A549 (cell line): ENCODE measurements around the gene FAXDC2. TPM values are rescaled to one million over a fixed set of nuclear protein-coding genes. Genes with fewer than 3 reads are reported as not detected.

Experiments
- ATAC-seq, 2 experiments: fragments of 200-7000 bp in 1 of 2; fragments of >200 bp in 1 of 2; cut with Nextera tagmentation in 1 of 2; cut with Tn5 transposase in 1 of 2; 3 replicates each; pipeline versions ENCODE4 v1.8.0 to v1.9.1; 2018 to 2020; ENCODE audit warnings: mild to moderate bottlenecking in 1 of 2, moderate library complexity in 1 of 2
- CTCF ChIA-PET: fragments of 300-600 bp; sonication (Branson Sonifier 250); formaldehyde crosslinking; extraction: SDS; loops from one replicate; lab custom pipeline; 2021; ENCODE audit warnings: antibody characterized with exemption, inconsistent platforms; lab: Yijun Ruan, JAX
- POLR2A ChIA-PET: fragments of 350-600 bp; formaldehyde crosslinking; extraction: SDS; loops from one replicate; lab custom pipeline; 2021; ENCODE audit warnings: antibody characterized with exemption, inconsistent platforms; lab: Yijun Ruan, JAX
- DNase-seq, 2 experiments: peaks; one replicate each; pipeline versions ENCODE4 v3.0.0 to v3.0.0-alpha.2; 2011 to 2016; ENCODE audit warnings: low read depth in 1 of 2, low spot score in 1 of 2
- FAIRE-seq: peaks from 2 replicates; lab custom pipeline; 2011; peaks lifted over from hg19 to GRCh38; lab: Jason Lieb, UNC
- H3K27ac ChIP-seq, 2 experiments: fragments of >200 bp; sonication (Bioruptor Twin); formaldehyde crosslinking; 3 replicates each; pipeline ENCODE4 v1.5.1; 2016 to 2017
- H3K4me1 ChIP-seq: fragments of >200 bp; sonication (Bioruptor Twin); formaldehyde crosslinking; 3 replicates; pipeline ENCODE4 v1.6.1; 2016
- H3K4me2 ChIP-seq: fragments of >200 bp; sonication (Bioruptor Twin); formaldehyde crosslinking; 3 replicates; pipeline ENCODE4 v1.6.1; 2016
- H3K4me3 ChIP-seq: fragments of >200 bp; sonication (Bioruptor Twin); formaldehyde crosslinking; 3 replicates; pipeline ENCODE4 v1.5.1; 2016
- H3K9me3 ChIP-seq: fragments of >200 bp; sonication (Bioruptor Twin); formaldehyde crosslinking; 3 replicates; pipeline ENCODE4 v1.6.1; 2016
- ATOH8 ChIP-seq: fragments of 250-450 bp; sonication (Bioruptor Pico); IDR thresholded peaks from 2 replicates; pipeline ENCODE4 v1.5.0; 2020; ENCODE audit warnings: low read depth, mild to moderate bottlenecking, moderate library complexity
- BCL3 ChIP-seq: fragments of >200 bp; sonication (Bioruptor Twin); formaldehyde crosslinking; IDR thresholded peaks from 3 replicates; pipeline ENCODE4 v1.6.1; 2016
- BHLHE40 ChIP-seq: IDR thresholded peaks from 2 replicates; pipeline ENCODE4 v1.6.1; 2012; ENCODE audit warnings: low read depth, low read length, inconsistent platforms
- CBX8 ChIP-seq: fragments of 200-600 bp; sonication (generic); IDR thresholded peaks from 2 replicates; pipeline ENCODE4 v1.6.1; 2016
- CHD2 ChIP-seq: fragments of 150-350 bp; IDR thresholded peaks from 2 replicates; pipeline ENCODE4 v1.6.1; 2014; ENCODE audit warnings: low read length; ENCODE audit not compliant: partially characterized antibody
- CHD4 ChIP-seq: fragments of 200-600 bp; sonication (generic); IDR thresholded peaks from 2 replicates; pipeline ENCODE4 v1.6.1; 2016; ENCODE audit warnings: antibody characterized with exemption, mild to moderate bottlenecking, borderline replicate concordance
- E2F6 ChIP-seq: IDR thresholded peaks from 2 replicates; pipeline ENCODE4 v1.6.1; 2012; ENCODE audit warnings: low read depth, borderline replicate concordance
- EHF ChIP-seq: fragments of 250-450 bp; sonication (Bioruptor Pico); IDR thresholded peaks from 2 replicates; pipeline ENCODE4 v1.5.0; 2020; ENCODE audit warnings: mild to moderate bottlenecking
- ESRRA ChIP-seq: fragments of 150-350 bp; IDR thresholded peaks from 2 replicates; pipeline ENCODE4 v1.6.1; 2014; ENCODE audit warnings: mild to moderate bottlenecking, low read length, borderline replicate concordance
- FOSB ChIP-seq: fragments of 250-450 bp; sonication (Bioruptor Pico); IDR thresholded peaks from 2 replicates; pipeline ENCODE4 v1.5.0; 2020; ENCODE audit warnings: mild to moderate bottlenecking, moderate library complexity
- GATA3 ChIP-seq: IDR thresholded peaks from 2 replicates; pipeline ENCODE4 v1.6.1; 2012; ENCODE audit warnings: borderline replicate concordance
- HES2 ChIP-seq: fragments of >200 bp; sonication (Bioruptor Twin); formaldehyde crosslinking; IDR thresholded peaks from 2 replicates; pipeline ENCODE4 v1.6.1; 2016
- HEYL ChIP-seq: fragments of 250-450 bp; sonication (Bioruptor Pico); IDR thresholded peaks from 2 replicates; pipeline ENCODE4 v1.8.0; 2021; ENCODE audit warnings: mild to moderate bottlenecking, moderate library complexity
- HOXB13 ChIP-seq: fragments of 250-450 bp; sonication (Bioruptor Pico); IDR thresholded peaks from 2 replicates; pipeline ENCODE4 v1.5.0; 2020; ENCODE audit warnings: low read depth, mild to moderate bottlenecking, moderate library complexity
- HOXB5 ChIP-seq: fragments of 250-450 bp; sonication (Bioruptor Pico); IDR thresholded peaks from 2 replicates; pipeline ENCODE4 v1.5.0; 2020; ENCODE audit warnings: mild to moderate bottlenecking, moderate library complexity
- JUN ChIP-seq, 2 experiments: fragments of >200 bp; sonication (Bioruptor Twin); formaldehyde crosslinking; IDR thresholded peaks; 2 replicates in 1 of 2; 3 replicates in 1 of 2; pipeline ENCODE4 v1.6.1; 2016 to 2017
- JUNB ChIP-seq: fragments of >200 bp; sonication (Bioruptor Twin); formaldehyde crosslinking; IDR thresholded peaks from 2 replicates; pipeline ENCODE4 v1.6.1; 2016
- MAFK ChIP-seq: fragments of 450-650 bp; IDR thresholded peaks from 2 replicates; pipeline ENCODE4 v1.6.1; 2014; ENCODE audit not compliant: partially characterized antibody
- MYC ChIP-seq: IDR thresholded peaks from 2 replicates; pipeline ENCODE4 v1.6.1; 2012; ENCODE audit warnings: mild to moderate bottlenecking, inconsistent platforms, low read length, improper control_type of control experiment, borderline replicate concordance
- NPAS2 ChIP-seq: fragments of 250-450 bp; sonication (Bioruptor Pico); IDR thresholded peaks from 2 replicates; pipeline ENCODE4 v1.8.0; 2022; ENCODE audit warnings: mild to moderate bottlenecking, moderate library complexity, borderline replicate concordance
- NR3C1 ChIP-seq: fragments of >200 bp; sonication (Bioruptor Twin); formaldehyde crosslinking; IDR thresholded peaks from 3 replicates; pipeline ENCODE4 v1.6.1; 2017
- PBX3 ChIP-seq: IDR thresholded peaks from 2 replicates; pipeline ENCODE4 v1.6.1; 2012
- POLR2A ChIP-seq: IDR thresholded peaks from 2 replicates; pipeline ENCODE4 v1.6.1; 2012; ENCODE audit warnings: mild to moderate bottlenecking, low read length
- POLR2AphosphoS2 ChIP-seq: conservative IDR thresholded peaks from 2 replicates; pipeline ENCODE4 v1.6.1; 2012; ENCODE audit warnings: low read length, improper control_type of control experiment, inconsistent platforms
- RFX5 ChIP-seq: fragments of 450-650 bp; IDR thresholded peaks from 2 replicates; pipeline ENCODE4 v1.7.1; 2014; ENCODE audit warnings: antibody characterized with exemption, mild to moderate bottlenecking, moderate library complexity
- RNF2 ChIP-seq: fragments of 200-600 bp; sonication (generic); IDR thresholded peaks from 2 replicates; pipeline ENCODE4 v1.6.1; 2016; ENCODE audit warnings: low read depth, mild to moderate bottlenecking, antibody characterized with exemption, moderate library complexity, borderline replicate concordance
- TFCP2L1 ChIP-seq: fragments of 250-450 bp; sonication (Bioruptor Pico); IDR thresholded peaks from 2 replicates; pipeline ENCODE4 v1.5.0; 2021; ENCODE audit warnings: mild to moderate bottlenecking
- USF2 ChIP-seq: fragments of 450-650 bp; IDR thresholded peaks from 2 replicates; pipeline ENCODE4 v1.6.1; 2014; ENCODE audit warnings: antibody characterized with exemption
- ZC3H11A ChIP-seq: fragments of 450-650 bp; IDR thresholded peaks from 2 replicates; pipeline ENCODE4 v1.6.1; 2014; ENCODE audit warnings: antibody characterized with exemption, mild to moderate bottlenecking
- ZFP36 ChIP-seq: fragments of 450-650 bp; IDR thresholded peaks from 2 replicates; pipeline ENCODE4 v1.6.1; 2014; ENCODE audit warnings: borderline replicate concordance; ENCODE audit not compliant: partially characterized antibody
- WGBS: methylation state at CpG from one replicate; pipeline ENCODE4 v1.1.6; 2017; ENCODE audit errors: missing lambda C conversion rate; 5-methylcytosine and 5-hydroxymethylcytosine counted together
- polyA minus RNA-seq: library from RNA; depleted of rRNA, polyadenylated mRNA; stranded (reverse); fragments of >200 nt; gene quantifications from 2 replicates; pipeline ENCODE4 v1.2.3, GENCODE V29; 2011; rRNA and poly(A)+ RNA removed
- polyA plus RNA-seq, 4 experiments: library from polyadenylated mRNA; depleted of rRNA in 3 of 4; stranded (reverse); fragments of >200 nt; fragmentation: RNase III in 1 of 4; extraction: RNeasy Plus Mini Kit Qiagen cat#74134 plus additional on column Dnase treatment in 1 of 4; gene quantifications; 2 replicates in 3 of 4; 3 replicates in 1 of 4; pipeline ENCODE4 v1.2.3, GENCODE V29; 2011 to 2017

The FAXDC2 gene
- 0.94 and 1.6 TPM in 2 replicates for polyA plus RNA-seq (2011; rRNA removed)
- 0.13 and 0.17 TPM in 2 replicates for polyA plus RNA-seq (2012; cell fraction: cytosol; rRNA removed)
- polyA plus RNA-seq (2012; cell fraction: nucleus; rRNA removed): 0.04 and 0.10 TPM in 2 replicates
- polyA plus RNA-seq (2017; fragmentation: RNase III; extraction: RNeasy Plus Mini Kit Qiagen cat#74134 plus additional on column Dnase treatment): 0.14 to 0.42 TPM (median 0.33 TPM) in 3 replicates
- 0.68 and 2.6 TPM in 2 replicates for polyA minus RNA-seq

GRCh38 chr5:154850255-154851062 is at the start of gene FAXDC2:
TSS of gene FAXDC2 (minus strand) at chr5:154850603. CDS start at chr5:154838178, 12,425 bp downstream.
- no peak within 1 kb of the TSS for H3K27ac ChIP-seq
- ChIA-PET CTCF (interaction anchor here (1.0 kb wide), 1 partner anchor 21 kb away, joined by 4 read pairs; no protein-coding TSS in a partner anchor), POLR2A (no interaction called here)
- no peak within 1 kb of the TSS for H3K4me3 ChIP-seq
- DNase-seq (no peak), ATAC-seq (peak; percentile 25 to 45; a peak in 3 of 6 replicates), FAIRE-seq (no peak)
- no peaks in the 10 kb centered on the region for H3K4me1 ChIP-seq
- H3K4me2 ChIP-seq: no peak within 1 kb of the TSS
- H3K9me3 ChIP-seq: no peaks in the 10 kb centered on the region
- WGBS: 85% methylated on average over 11 of the region's 11 CpGs
- TF ChIP-seq HOXB13 (CRISPR knock-in tag) (no peak), GATA3 (no peak), CHD2 (no peak), TFCP2L1 (no peak), RNF2 (no peak), ZC3H11A (no peak), HEYL (no peak), NPAS2 (CRISPR knock-in tag) (no peak), ESRRA (no peak), CBX8 (no peak), MYC (no peak), USF2 (no peak), FOSB (no peak), JUNB (no peak), MAFK (no peak), BHLHE40 (no peak), CHD4 (no peak), JUN (IDR thresholded peaks at IDR 0.05) (no peak), ATOH8 (no peak)

GRCh38 chr5:154900066-154900465 is 49.7 kb upstream of the FAXDC2 start:
- no peak for ATAC-seq
- no peak for DNase-seq
- 91% methylated on average over 1 of the region's 1 CpG for WGBS
- CTCF ChIA-PET: no interaction called here
- no peak for FAIRE-seq
- no peaks in the 10 kb centered on the region for H3K9me3 ChIP-seq
- H3K27ac ChIP-seq: no peak overlapping the region
- no peak overlapping the region for H3K4me3 ChIP-seq
- POLR2A ChIA-PET: no interaction called here
- no peaks in the 10 kb centered on the region for H3K4me1 ChIP-seq
- H3K4me2 ChIP-seq: no peak overlapping the region
- TF ChIP-seq ATOH8 (no peak), NR3C1 (no peak), EHF (CRISPR knock-in tag) (no peak), POLR2AphosphoS2 (no peak), ZFP36 (no peak), E2F6 (no peak), HOXB5 (CRISPR knock-in tag) (no peak), PBX3 (no peak), ZC3H11A (no peak), POLR2A (no peak), BCL3 (no peak), HES2 (no peak), RFX5 (no peak)
